SKM-1 (cell line): ENCODE results near the gene RBM33.

Source experiments
- DNase-seq: peaks from one replicate; lab custom pipeline; 2025; ENCODE audit not compliant: unreplicated experiment; lab: John Stamatoyannopoulos, UW

Gene RBM33

GRCh38 chr7:155621418-155621980, 23.0 kb upstream of the RBM33 start:
- no peak for DNase-seq

GRCh38 chr7:155624412-155624811, 20.0 kb upstream of the RBM33 start:
- DNase-seq = no peak

GRCh38 chr7:155625557-155625956, 18.9 kb upstream of the RBM33 start:
- DNase-seq = no peak

- DNase-seq = no peak
These were observed 15.3 kb upstream of the RBM33 start for GRCh38 chr7:155629171-155629570.

GRCh38 chr7:155631155-155631554, 13.3 kb upstream of the RBM33 start:
- no peak for DNase-seq

- no peak for DNase-seq
These were observed 8.6 kb upstream of the RBM33 start for GRCh38 chr7:155635817-155636216.

- DNase-seq = no peak
These were observed 7.3 kb upstream of the RBM33 start for GRCh38 chr7:155637155-155637554.

- DNase-seq = no peak
These were observed 6.1 kb upstream of the RBM33 start for GRCh38 chr7:155638366-155638765.

GRCh38 chr7:155639958-155640520, 4.4 kb upstream of the RBM33 start:
- DNase-seq = no peak

GRCh38 chr7:155640629-155641028, 3.8 kb upstream of the RBM33 start:
- no peak for DNase-seq

- DNase-seq = no peak
These were observed 670 bp upstream of the RBM33 start for GRCh38 chr7:155643804-155644177.

- DNase-seq = no peak
These were observed 579 bp downstream of the RBM33 start for GRCh38 chr7:155644971-155645509.

GRCh38 chr7:155645662-155646061, 1.2 kb downstream of the RBM33 start:
- DNase-seq = no peak

- no peak for DNase-seq
These were observed 2.2 kb downstream of the RBM33 start for GRCh38 chr7:155646669-155647068.

- DNase-seq = no peak
These were observed 2.8 kb downstream of the RBM33 start for GRCh38 chr7:155647302-155647701.

GRCh38 chr7:155647734-155648133, 3.3 kb downstream of the RBM33 start:
- no peak for DNase-seq

GRCh38 chr7:155648752-155649339, 4.4 kb downstream of the RBM33 start:
- no peak for DNase-seq

- DNase-seq = no peak
These were observed 5.1 kb downstream of the RBM33 start for GRCh38 chr7:155649588-155649987.

- DNase-seq = no peak
These were observed 8.0 kb downstream of the RBM33 start for GRCh38 chr7:155652156-155653114.

- no peak for DNase-seq
These were observed 9.3 kb downstream of the RBM33 start for GRCh38 chr7:155653803-155654202.

GRCh38 chr7:155656891-155657290, 12.4 kb downstream of the RBM33 start:
- no peak for DNase-seq
